K562 (cell line): ENCODE measurements around the gene WIPF2. TPM values are rescaled to one million over a fixed set of nuclear protein-coding genes. Genes with fewer than 3 reads are reported as not detected.

Source experiments
- ATF7 ChIP-seq: fragments of 450-650 bp; IDR thresholded peaks from 2 replicates; pipeline ENCODE4 v1.7.1; 2014; ENCODE audit warnings: mild to moderate bottlenecking, moderate library complexity
- CHD4 ChIP-seq: fragments of 200-600 bp; sonication (generic); IDR thresholded peaks from 3 replicates; pipeline ENCODE4 v1.6.1; 2012; ENCODE audit warnings: low read depth, mild to moderate bottlenecking, mixed read lengths, low read length, inconsistent platforms; ENCODE audit not compliant: insufficient read depth, insufficient replicate concordance, poor library complexity, severe bottlenecking
- DIDO1 ChIP-seq: fragments of 450-650 bp; IDR thresholded peaks from 2 replicates; pipeline ENCODE4 v1.6.1; 2016; ENCODE audit warnings: low read depth, missing biosample characterization, missing genetic modification characterization
- ILF3 ChIP-seq: fragments of 450-650 bp; IDR thresholded peaks from 2 replicates; pipeline ENCODE4 v1.6.1; 2018; ENCODE audit warnings: antibody characterized with exemption, mild to moderate bottlenecking, moderate library complexity, borderline replicate concordance
- IRF2 ChIP-seq: sonication (generic); formaldehyde crosslinking; IDR thresholded peaks from 2 replicates; pipeline ENCODE4 v1.8.1; 2022; ENCODE audit warnings: mild to moderate bottlenecking, missing genetic modification reagents
- NCOA1 ChIP-seq: fragments of 450-650 bp; IDR thresholded peaks from 2 replicates; pipeline ENCODE4 v1.6.1; 2016; ENCODE audit warnings: low read depth
- NR2F6 ChIP-seq: fragments of 450-650 bp; formaldehyde crosslinking; IDR thresholded peaks from 2 replicates; pipeline ENCODE4 v1.4.0; 2020; ENCODE audit warnings: mild to moderate bottlenecking
- NRF1 ChIP-seq, 2 experiments: fragments of 450-650 bp; IDR thresholded peaks in 1 of 2; conservative IDR thresholded peaks in 1 of 2; 2 replicates each; pipeline ENCODE4 v1.6.1; 2014; ENCODE audit warnings: mild to moderate bottlenecking in 2 of 2
- POLR2AphosphoS5 ChIP-seq: IDR thresholded peaks from 2 replicates; pipeline ENCODE4 v1.6.1; 2011; ENCODE audit warnings: mild to moderate bottlenecking, low read depth, low read length, moderate library complexity; ENCODE audit not compliant: control insufficient read depth, insufficient read depth
- ZBTB2 ChIP-seq: fragments of 450-650 bp; IDR thresholded peaks from 2 replicates; pipeline ENCODE4 v1.6.1; 2016; ENCODE audit warnings: antibody characterized with exemption
- ZNF224 ChIP-seq: sonication (generic); formaldehyde crosslinking; IDR thresholded peaks from 2 replicates; pipeline ENCODE4 v1.8.0; 2022; ENCODE audit warnings: mild to moderate bottlenecking, missing genetic modification reagents
- ZNF551 ChIP-seq: fragments of 250-450 bp; sonication (Bioruptor Pico); IDR thresholded peaks from 2 replicates; pipeline ENCODE4 v1.5.0; 2021; ENCODE audit warnings: mild to moderate bottlenecking, moderate library complexity
- polyA plus RNA-seq, 8 experiments: library from polyadenylated mRNA; depleted of rRNA in 4 of 8; stranded (reverse) in 5 of 8; unstranded in 3 of 8; fragments of >200 nt; fragmentation: Nextera tagmentation in 2 of 8; fragmentation: Illumina TruSeq in 1 of 8; extraction: Ambion mirVana in 2 of 8; extraction: Trizol in 1 of 8; gene quantifications; 2 replicates each; pipeline versions ENCODE4 v1.2.1 to v1.2.3, GENCODE V29; 2011 to 2014; ENCODE audit warnings: inconsistent platforms in 1 of 8, missing spikeins in 1 of 8
- total RNA-seq, 7 experiments: library from RNA; depleted of rRNA in 6 of 7; stranded (reverse); fragments of >200 nt in 6 of 7; fragmentation: Illumina TruSeq in 2 of 7; extraction: Trizol in 2 of 7; gene quantifications; 2 replicates each; pipeline versions ENCODE4 v1.2.1 to v1.2.3, GENCODE V29; 2011 to 2021; ENCODE audit warnings: low replicate concordance in 1 of 7
- TF ChIP-seq, protein P1 (sequence below): IDR thresholded peaks from 2 replicates; pipeline ENCODE4 v1.6.1; 2011; ENCODE audit warnings: borderline replicate concordance, low read depth, mild to moderate bottlenecking, moderate library complexity, low read length; ENCODE audit not compliant: insufficient read depth, poor library complexity, severe bottlenecking
- TF ChIP-seq, protein P2 (sequence below): fragments of 250-450 bp; sonication (Bioruptor Pico); IDR thresholded peaks from 2 replicates; pipeline ENCODE4 v1.4.0; 2020; ENCODE audit warnings: mild to moderate bottlenecking, moderate library complexity, borderline replicate concordance
- TF ChIP-seq, protein P3 (sequence below): sonication (generic); formaldehyde crosslinking; IDR thresholded peaks from 2 replicates; pipeline ENCODE4 v1.8.0; 2022; ENCODE audit warnings: missing genetic modification reagents, mild to moderate bottlenecking, moderate library complexity, borderline replicate concordance
- TF ChIP-seq, protein P4 (sequence below), 2 experiments: fragments of 200-800 bp in 1 of 2; sonication (Bioruptor generic) in 1 of 2; sonication (generic) in 1 of 2; formaldehyde crosslinking in 1 of 2; IDR thresholded peaks in 1 of 2; conservative IDR thresholded peaks in 1 of 2; 2 replicates each; pipeline versions ENCODE4 v1.5.0 to v1.6.1; 2016 to 2020; ENCODE audit warnings: missing compliant biosample characterization in 1 of 2, missing genetic modification characterization in 1 of 2, missing genetic modification reagents in 1 of 2

The WIPF2 gene
- total and polyA plus RNA-seq, 9 of the 15 experiments (the other 6 are each of a cell fraction or from before 2014, with no cell fraction given): 3.6 to 15.0 (median 5.3) TPM

- TF ChIP-seq ZNF551 (CRISPR knock-in tag): no peak
- TF ChIP-seq IRF2 (CRISPR knock-in tag): no peak
- peak; percentile 95 for TF ChIP-seq ZBTB2
- TF ChIP-seq DIDO1 (tag): 0 out of 2 replicates have a peak, but pooled peaks have one; percentile 65
- no peak for TF ChIP-seq NR2F6
- TF ChIP-seq, protein P1, sequence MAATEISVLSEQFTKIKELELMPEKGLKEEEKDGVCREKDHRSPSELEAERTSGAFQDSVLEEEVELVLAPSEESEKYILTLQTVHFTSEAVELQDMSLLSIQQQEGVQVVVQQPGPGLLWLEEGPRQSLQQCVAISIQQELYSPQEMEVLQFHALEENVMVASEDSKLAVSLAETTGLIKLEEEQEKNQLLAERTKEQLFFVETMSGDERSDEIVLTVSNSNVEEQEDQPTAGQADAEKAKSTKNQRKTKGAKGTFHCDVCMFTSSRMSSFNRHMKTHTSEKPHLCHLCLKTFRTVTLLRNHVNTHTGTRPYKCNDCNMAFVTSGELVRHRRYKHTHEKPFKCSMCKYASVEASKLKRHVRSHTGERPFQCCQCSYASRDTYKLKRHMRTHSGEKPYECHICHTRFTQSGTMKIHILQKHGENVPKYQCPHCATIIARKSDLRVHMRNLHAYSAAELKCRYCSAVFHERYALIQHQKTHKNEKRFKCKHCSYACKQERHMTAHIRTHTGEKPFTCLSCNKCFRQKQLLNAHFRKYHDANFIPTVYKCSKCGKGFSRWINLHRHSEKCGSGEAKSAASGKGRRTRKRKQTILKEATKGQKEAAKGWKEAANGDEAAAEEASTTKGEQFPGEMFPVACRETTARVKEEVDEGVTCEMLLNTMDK: peak; percentile 100
- TF ChIP-seq NCOA1: no peak
- peak; percentile 83 for TF ChIP-seq ATF7
- TF ChIP-seq, protein P2, sequence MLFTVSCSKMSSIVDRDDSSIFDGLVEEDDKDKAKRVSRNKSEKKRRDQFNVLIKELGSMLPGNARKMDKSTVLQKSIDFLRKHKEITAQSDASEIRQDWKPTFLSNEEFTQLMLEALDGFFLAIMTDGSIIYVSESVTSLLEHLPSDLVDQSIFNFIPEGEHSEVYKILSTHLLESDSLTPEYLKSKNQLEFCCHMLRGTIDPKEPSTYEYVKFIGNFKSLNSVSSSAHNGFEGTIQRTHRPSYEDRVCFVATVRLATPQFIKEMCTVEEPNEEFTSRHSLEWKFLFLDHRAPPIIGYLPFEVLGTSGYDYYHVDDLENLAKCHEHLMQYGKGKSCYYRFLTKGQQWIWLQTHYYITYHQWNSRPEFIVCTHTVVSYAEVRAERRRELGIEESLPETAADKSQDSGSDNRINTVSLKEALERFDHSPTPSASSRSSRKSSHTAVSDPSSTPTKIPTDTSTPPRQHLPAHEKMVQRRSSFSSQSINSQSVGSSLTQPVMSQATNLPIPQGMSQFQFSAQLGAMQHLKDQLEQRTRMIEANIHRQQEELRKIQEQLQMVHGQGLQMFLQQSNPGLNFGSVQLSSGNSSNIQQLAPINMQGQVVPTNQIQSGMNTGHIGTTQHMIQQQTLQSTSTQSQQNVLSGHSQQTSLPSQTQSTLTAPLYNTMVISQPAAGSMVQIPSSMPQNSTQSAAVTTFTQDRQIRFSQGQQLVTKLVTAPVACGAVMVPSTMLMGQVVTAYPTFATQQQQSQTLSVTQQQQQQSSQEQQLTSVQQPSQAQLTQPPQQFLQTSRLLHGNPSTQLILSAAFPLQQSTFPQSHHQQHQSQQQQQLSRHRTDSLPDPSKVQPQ (CRISPR knock-in tag): no peak
- TF ChIP-seq CHD4: no peak
- TF ChIP-seq, protein P3, sequence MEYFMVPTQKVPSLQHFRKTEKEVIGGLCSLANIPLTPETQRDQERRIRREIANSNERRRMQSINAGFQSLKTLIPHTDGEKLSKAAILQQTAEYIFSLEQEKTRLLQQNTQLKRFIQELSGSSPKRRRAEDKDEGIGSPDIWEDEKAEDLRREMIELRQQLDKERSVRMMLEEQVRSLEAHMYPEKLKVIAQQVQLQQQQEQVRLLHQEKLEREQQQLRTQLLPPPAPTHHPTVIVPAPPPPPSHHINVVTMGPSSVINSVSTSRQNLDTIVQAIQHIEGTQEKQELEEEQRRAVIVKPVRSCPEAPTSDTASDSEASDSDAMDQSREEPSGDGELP: peak; percentile 50; the same call in 1 of the 2 replicates
- TF ChIP-seq NRF1 (conservative IDR thresholded peaks at IDR 0.05 in 1 of 2, IDR thresholded peaks at IDR 0.05 in 1 of 2): peak; percentile 96 to 97
- TF ChIP-seq ZNF224 (CRISPR knock-in tag): no peak
- TF ChIP-seq POLR2AphosphoS5: peak; percentile 82
- no peak for TF ChIP-seq ILF3
- TF ChIP-seq, protein P4, sequence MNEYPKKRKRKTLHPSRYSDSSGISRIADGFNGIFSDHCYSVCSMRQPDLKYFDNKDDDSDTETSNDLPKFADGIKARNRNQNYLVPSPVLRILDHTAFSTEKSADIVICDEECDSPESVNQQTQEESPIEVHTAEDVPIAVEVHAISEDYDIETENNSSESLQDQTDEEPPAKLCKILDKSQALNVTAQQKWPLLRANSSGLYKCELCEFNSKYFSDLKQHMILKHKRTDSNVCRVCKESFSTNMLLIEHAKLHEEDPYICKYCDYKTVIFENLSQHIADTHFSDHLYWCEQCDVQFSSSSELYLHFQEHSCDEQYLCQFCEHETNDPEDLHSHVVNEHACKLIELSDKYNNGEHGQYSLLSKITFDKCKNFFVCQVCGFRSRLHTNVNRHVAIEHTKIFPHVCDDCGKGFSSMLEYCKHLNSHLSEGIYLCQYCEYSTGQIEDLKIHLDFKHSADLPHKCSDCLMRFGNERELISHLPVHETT (CRISPR knock-in tag; conservative IDR thresholded peaks at IDR 0.05 in 1 of 2, IDR thresholded peaks at IDR 0.05 in 1 of 2): peak in 1 of 2 experiments; percentile 89; a peak in 2 of 4 replicates
These were observed at the start of gene WIPF2 (continued) for GRCh38 chr17:40218740-40219593.
